Retinal pigment epithelial cell (primary cell): ENCODE data around the gene CNPPD1.

Experiments used
- DNase-seq: peaks from one replicate; pipeline ENCODE4 v3.0.0-alpha.2; 2010; ENCODE audit warnings: low read depth
- H3K4me3 ChIP-seq: 2 replicates; pipeline ENCODE4 v1.5.1; 2011; ENCODE audit warnings: mild to moderate bottlenecking, low read length, control low read depth, moderate library complexity
- CTCF ChIP-seq: conservative IDR thresholded peaks from 2 replicates; pipeline ENCODE4 v1.5.1; 2011; ENCODE audit warnings: low read depth, low read length, control low read depth, inconsistent platforms

CNPPD1 gene

GRCh38 chr2:219199470-219200211, 22.9 kb upstream of the CNPPD1 start:
- DNase-seq, result no peak
- H3K4me3 ChIP-seq, result no peak overlapping the region
- no peak for TF ChIP-seq CTCF

GRCh38 chr2:219198974-219199373, 22.2 kb upstream of the CNPPD1 start:
- no peak for DNase-seq
- no peak for TF ChIP-seq CTCF
- no peak overlapping the region for H3K4me3 ChIP-seq

- TF ChIP-seq CTCF, result no peak
- DNase-seq, result no peak
These were observed 20.7 kb upstream of the CNPPD1 start for GRCh38 chr2:219197388-219197787.

GRCh38 chr2:219186754-219187456, 10.2 kb upstream of the CNPPD1 start:
- no peak for DNase-seq
- H3K4me3 ChIP-seq, result no peak overlapping the region
- no peak for TF ChIP-seq CTCF

More at GRCh38 chr2:219197388-219197787, 20.7 kb upstream of the CNPPD1 start:
- H3K4me3 ChIP-seq, result no peak overlapping the region

- TF ChIP-seq CTCF, result no peak
- DNase-seq, result no peak
- no peak overlapping the region for H3K4me3 ChIP-seq
These were observed 7.4 kb upstream of the CNPPD1 start for GRCh38 chr2:219184121-219184520.

GRCh38 chr2:219183151-219183772, 6.5 kb upstream of the CNPPD1 start:
- no peak overlapping the region for H3K4me3 ChIP-seq
- DNase-seq, result no peak
- no peak for TF ChIP-seq CTCF
